Stimulated activated CD4-positive, alpha-beta T cell treated with anti-CD3 and anti-CD28 coated beads, Interleukin-4, amount 100 ng/mL, for 4 hours (primary cell): ENCODE data around the gene MGA.
"Not testable (repeated sequence)": the region's sequence is repeated elsewhere in the genome, so short reads cannot be mapped to it uniquely, and the experiment has no call there.

Source experiments
- DNase-seq, 2 experiments: peaks; one replicate each; pipeline ENCODE4 v3.0.0-alpha.2; 2020

The MGA gene

GRCh38 chr15:41727143-41727542 lies 66.9 kb downstream of the MGA start:
- no peak for DNase-seq

GRCh38 chr15:41728061-41728460 lies 67.9 kb downstream of the MGA start:
- not testable (repeated sequence) for DNase-seq

GRCh38 chr15:41730543-41730942 lies 70.3 kb downstream of the MGA start:
- DNase-seq = no peak

- DNase-seq = no peak
These were observed 72.3 kb downstream of the MGA start for GRCh38 chr15:41732483-41732882.

- no peak for DNase-seq
These were observed 73.9 kb downstream of the MGA start for GRCh38 chr15:41734079-41734478.

GRCh38 chr15:41735046-41735445 lies 74.8 kb downstream of the MGA start:
- DNase-seq = no peak

GRCh38 chr15:41735492-41735891 lies 75.3 kb downstream of the MGA start:
- not testable (repeated sequence) for DNase-seq

GRCh38 chr15:41746802-41747201 lies 86.6 kb downstream of the MGA start:
- no peak for DNase-seq

GRCh38 chr15:41756198-41756597 lies 96.0 kb downstream of the MGA start:
- DNase-seq = no peak

- peak; percentile 17 to 52 for DNase-seq
These were observed 112.6 kb downstream of the MGA start for GRCh38 chr15:41772720-41773331.

- DNase-seq = no peak
These were observed 113.1 kb downstream of the MGA start for GRCh38 chr15:41773332-41773728.

GRCh38 chr15:41773729-41774061 lies 113.5 kb downstream of the MGA start:
- no peak for DNase-seq

- DNase-seq = peak; percentile 95 to 96
These were observed 114.1 kb downstream of the MGA start, which contains the start of gene MAPKBP1 for GRCh38 chr15:41774062-41774881. MAPKBP1 (plus strand) TSS chr15:41774484; CDS start chr15:41775276, 792 bp downstream.

GRCh38 chr15:41774882-41775417 lies 114.7 kb downstream of the MGA start:
- DNase-seq = no peak

- no peak for DNase-seq
These were observed 115.4 kb downstream of the MGA start for GRCh38 chr15:41775651-41776050.

- DNase-seq = no peak
These were observed 117.3 kb downstream of the MGA start for GRCh38 chr15:41777421-41777973.

GRCh38 chr15:41778521-41778920 lies 118.3 kb downstream of the MGA start:
- DNase-seq = no peak

GRCh38 chr15:41779662-41780157 lies 119.5 kb downstream of the MGA start:
- no peak for DNase-seq

- no peak for DNase-seq
These were observed 120.1 kb downstream of the MGA start for GRCh38 chr15:41780266-41780665.

- no peak for DNase-seq
These were observed 120.5 kb downstream of the MGA start for GRCh38 chr15:41780727-41781126.

GRCh38 chr15:41782371-41783282 lies 122.4 kb downstream of the MGA start:
- DNase-seq = no peak

GRCh38 chr15:41783296-41783695 lies 123.1 kb downstream of the MGA start:
- no peak for DNase-seq

GRCh38 chr15:41788262-41788661 lies 128.1 kb downstream of the MGA start:
- DNase-seq = no peak
